CD4-positive, alpha-beta T cell treated with Interleukin-21 for 1 hour (primary cell): ENCODE results near the gene HEATR5A.

Experiments
- DNase-seq: peaks from one replicate; pipeline ENCODE4 v3.0.0-alpha.2; 2020

HEATR5A gene

GRCh38 chr14:31425905-31426304, 5.6 kb upstream of the HEATR5A start:
- no peak for DNase-seq

DNA sequence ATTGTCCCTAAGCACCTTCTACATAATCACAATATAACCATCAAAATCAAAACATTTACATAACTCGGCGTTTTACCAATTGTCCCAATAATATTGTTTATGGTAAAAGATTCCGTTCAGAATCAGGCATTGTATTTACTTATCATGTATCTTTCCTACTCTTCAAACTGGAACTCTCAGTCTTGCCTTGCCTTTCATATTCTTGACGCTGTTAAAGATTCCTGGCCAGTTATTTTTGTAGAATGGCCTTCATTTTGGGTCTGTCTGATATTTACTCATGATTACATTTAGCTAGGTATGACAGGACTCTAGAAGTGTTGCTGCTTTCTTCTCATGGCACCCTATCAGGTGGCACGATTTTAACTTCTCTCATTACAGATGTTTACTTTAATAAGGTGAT, 850 bp upstream of the HEATR5A start:
- no peak for DNase-seq

DNA sequence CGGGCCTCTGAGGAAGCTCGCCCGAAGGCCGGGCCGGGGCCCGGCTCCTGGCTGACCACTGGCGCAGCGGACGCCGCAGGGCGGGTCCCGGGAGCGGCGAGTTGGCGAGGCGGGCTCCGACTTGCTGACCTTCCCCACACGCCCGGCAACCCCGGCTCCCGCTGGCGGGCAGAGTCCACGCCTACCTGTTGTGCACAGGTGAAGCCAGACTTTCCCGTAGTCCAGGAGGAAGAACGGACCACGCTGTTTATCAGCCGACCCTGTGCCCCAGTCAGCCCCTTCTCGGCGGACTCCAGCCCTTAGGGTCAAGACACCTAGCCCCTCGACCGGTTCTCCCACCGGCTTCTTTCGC, 407 bp downstream of the HEATR5A start:
- peak; percentile 12 for DNase-seq

DNA sequence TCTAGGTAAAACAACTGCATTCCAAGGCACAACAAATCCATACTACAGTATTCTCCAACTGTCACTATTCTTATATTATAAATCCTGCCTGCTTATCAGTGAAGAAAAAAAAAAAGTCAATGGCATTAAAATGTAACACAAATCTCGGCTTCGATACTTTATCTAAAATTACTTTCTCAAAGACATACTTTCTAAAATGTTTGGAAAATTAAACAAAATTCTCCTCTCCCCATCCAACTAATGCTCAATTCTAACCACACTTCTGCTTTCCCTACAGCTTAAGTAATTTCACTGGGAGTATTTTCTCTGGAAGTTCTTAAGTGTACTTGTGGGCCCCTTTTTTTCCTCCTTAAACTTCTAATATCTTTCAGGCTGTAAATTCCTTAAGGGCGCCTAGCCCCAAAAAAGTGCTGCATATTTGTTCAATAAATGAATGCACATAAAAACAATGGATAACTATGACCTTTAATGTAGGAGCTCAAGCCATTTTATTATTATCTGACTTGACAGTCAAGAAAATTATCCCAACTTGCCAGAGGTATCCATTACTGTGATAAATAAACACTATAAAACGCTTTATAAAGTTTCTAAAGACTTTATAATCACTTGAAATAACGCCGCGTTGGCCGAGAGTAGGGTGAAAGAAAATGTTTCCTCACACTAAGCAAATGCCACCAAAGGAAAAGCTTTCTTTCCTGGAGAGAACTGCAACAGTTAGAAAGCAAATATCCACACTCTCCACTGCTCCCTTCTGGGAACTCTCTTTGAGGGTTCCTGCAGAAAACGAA, 977 bp downstream of the HEATR5A start:
- peak; percentile 1 for DNase-seq

DNA sequence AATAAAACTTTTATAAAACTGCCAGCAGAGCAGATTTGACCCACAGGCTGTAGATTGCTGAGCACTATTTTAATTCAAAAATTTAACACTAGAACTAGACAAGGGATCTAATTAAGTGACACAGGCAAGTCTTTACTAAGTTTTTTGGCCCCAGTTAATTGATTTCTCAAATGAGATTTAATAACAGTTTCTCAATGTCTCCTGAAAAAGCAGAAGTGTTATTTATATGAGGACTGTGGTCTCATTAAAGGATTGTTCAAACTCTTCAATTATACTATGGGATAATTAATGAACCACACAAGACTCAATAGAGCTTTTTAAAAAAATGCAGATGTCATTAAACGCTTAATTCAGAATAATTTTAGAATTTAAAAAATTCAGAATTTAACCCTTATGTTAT, 1.9 kb downstream of the HEATR5A start:
- DNase-seq, result no peak

DNA sequence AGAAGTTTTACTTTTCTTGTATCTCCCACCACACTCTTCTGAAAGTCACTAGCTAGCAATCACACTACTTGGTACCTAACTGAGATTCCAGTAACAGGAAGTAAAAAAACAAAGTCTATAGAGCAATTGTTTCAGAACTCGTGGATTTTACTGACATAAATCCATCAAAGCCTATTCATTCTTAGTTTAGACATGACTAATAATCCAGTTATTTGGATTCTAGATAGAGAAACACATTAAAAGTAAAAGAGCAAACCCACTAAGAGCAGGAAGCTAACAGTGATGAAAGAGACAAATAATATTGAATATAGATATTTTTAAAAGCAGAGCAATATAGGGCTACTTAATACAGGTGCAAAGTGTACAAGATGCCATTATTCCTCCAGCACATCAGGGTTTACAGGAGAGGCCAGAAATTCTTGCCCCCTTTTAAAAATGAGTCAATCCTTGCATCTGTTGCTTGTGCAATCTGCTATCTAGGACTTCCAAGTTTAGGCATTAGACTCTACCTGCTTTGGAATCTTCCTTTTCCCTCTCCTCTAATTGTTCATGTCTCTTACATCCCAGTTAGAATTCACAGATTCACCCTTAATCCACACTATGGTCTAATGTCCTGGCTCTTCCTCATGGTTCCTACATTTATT, 6.0 kb downstream of the HEATR5A start:
- no peak for DNase-seq

GRCh38 chr14:31411218-31411727, 9.1 kb downstream of the HEATR5A start:
- no peak for DNase-seq

GRCh38 chr14:31410048-31410650, 10.2 kb downstream of the HEATR5A start:
- no peak for DNase-seq

DNA sequence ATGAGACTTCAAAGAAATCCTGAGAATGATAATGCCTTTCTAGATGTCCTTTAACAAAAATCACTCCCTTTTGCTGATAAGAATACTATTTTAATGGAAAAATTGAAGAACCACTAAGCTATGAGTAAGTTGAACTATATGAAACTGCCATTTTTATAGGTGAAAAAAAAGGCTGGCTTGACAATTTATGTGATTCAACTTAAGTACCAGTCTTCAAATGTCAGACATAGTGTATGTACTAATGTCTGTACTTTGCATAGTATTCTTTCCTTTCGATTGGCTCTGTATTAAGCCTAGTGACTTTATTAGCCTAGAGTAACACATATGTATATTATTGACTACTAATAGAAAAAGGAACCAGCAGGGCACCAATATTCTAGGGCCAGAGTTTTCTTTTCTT, 11.9 kb downstream of the HEATR5A start:
- DNase-seq, result no peak

DNA sequence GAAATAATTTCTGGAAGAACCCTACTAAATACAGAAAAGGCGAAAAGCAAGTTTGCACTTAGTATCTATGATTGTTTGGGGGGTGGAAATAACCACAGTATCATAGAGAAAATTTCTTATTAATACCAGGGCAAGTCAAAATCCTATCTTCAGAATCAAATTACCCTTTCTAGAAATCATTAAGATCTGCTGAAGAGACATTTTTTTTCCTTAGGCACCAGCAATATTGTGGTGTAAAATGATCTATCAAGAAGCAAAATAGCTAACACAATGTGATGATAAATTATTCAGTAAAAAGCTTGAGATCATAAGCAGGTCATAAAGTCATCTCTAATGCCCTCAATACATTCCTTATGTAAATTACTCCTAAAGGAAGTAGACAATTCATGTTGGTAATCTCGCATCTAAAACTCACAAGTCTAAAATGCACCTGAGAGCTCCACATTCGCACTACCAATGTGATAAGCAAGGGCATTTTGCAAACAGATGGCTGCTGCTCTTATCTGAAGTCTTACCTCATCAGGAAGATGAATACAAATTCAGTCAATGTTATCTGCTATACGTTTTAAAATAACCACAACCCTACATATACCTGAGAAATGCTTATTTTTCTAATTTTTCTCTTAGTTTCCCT, 14.6 kb downstream of the HEATR5A start:
- no peak for DNase-seq

GRCh38 chr14:31405106-31405505, 15.2 kb downstream of the HEATR5A start:
- no peak for DNase-seq

- no peak for DNase-seq
Observed at GRCh38 chr14:31403707-31404106, 16.6 kb downstream of the HEATR5A start.

DNA sequence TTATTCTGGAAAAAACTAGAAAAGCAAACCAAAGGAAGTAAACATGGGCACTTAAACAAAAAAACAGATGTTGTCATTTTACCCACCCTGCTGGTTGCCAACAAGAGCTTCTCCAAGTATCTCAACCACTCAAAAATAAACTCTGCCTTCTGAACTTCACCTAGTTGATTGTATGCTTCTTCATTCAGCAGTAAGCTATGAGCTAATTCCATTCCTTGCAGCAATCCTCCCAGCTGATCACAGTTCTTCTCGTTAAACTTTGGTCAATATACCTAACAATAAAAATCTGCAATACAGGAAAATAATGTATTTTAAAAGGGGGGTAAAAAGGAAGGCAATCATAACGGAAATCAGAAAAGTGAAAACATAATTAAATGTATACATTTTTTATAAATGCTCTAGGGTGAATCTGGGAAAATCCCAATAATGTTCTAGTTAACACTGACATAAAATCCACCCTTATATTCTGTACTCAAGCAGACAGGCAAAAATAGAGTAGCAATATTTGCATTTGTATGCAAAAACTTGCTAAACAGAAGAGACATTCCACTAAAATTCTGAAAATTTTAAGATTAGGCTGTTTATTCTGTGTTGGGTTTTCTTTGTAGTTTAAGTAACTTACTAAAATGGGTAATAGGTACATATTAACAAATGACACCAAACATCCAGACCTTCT, 17.4 kb downstream of the HEATR5A start:
- no peak for DNase-seq

- no peak for DNase-seq
Observed at GRCh38 chr14:31401369-31401932, 18.9 kb downstream of the HEATR5A start.

GRCh38 chr14:31400031-31400638, 20.2 kb downstream of the HEATR5A start:
- no peak for DNase-seq

DNA sequence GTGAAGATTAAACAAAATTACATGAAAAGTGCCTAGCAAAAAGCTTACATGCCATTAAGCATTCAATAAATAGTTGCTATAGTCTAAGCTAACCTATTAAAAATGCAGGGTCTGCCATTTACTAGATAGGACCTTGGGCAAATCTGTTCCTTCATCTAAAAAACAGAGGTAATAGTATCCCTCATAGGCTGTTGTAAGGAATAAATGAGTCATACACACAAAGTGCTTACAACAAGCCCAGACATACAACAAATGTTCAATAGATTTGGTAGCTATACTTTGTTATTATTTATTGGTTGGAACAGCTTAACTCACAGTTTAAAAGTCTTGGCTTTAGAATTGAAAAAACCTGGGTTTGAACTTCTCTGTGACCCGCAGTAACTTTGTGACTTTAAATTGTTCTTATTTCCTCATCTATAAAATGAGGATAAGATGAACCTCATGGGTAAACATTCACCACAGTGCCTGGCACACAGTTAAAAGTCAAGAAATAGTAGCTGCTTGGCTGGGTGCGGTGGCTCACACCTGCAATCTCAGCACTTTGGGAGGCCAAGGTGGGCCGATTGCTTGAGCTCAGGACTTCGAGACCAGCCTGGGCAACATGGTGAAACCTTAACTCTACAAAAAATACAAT, 24.7 kb downstream of the HEATR5A start:
- DNase-seq, result no peak

GRCh38 chr14:31395119-31395518, 25.2 kb downstream of the HEATR5A start:
- no peak for DNase-seq

DNA sequence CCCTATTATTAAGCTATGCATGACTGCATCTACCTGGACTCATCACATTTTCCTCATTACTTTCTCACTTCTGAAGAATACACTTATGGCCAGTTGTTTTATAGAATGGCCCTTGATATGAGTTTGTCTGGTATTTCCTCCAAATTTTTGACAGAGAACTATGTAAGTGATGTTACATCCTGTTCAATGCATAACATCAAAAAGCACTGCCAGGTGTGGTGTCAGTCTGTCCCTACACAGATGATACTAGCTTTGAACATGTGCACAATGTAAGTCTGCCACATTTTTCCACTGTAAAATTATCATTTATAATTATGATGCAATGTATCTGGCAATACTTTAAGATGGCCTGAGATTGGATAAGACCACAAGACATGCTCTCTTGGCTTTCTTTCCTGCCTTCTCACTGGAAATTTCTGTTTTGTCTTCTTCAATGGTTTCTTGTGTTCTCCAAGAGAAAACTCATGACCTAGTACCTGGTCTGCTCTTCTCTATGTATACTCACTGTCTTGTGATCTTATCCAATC, 28.3 kb downstream of the HEATR5A start:
- DNase-seq, result no peak

- DNase-seq, result no peak
Observed at GRCh38 chr14:31391473-31391872, 28.9 kb downstream of the HEATR5A start.

GRCh38 chr14:31389946-31390345, 30.4 kb downstream of the HEATR5A start:
- no peak for DNase-seq

DNA sequence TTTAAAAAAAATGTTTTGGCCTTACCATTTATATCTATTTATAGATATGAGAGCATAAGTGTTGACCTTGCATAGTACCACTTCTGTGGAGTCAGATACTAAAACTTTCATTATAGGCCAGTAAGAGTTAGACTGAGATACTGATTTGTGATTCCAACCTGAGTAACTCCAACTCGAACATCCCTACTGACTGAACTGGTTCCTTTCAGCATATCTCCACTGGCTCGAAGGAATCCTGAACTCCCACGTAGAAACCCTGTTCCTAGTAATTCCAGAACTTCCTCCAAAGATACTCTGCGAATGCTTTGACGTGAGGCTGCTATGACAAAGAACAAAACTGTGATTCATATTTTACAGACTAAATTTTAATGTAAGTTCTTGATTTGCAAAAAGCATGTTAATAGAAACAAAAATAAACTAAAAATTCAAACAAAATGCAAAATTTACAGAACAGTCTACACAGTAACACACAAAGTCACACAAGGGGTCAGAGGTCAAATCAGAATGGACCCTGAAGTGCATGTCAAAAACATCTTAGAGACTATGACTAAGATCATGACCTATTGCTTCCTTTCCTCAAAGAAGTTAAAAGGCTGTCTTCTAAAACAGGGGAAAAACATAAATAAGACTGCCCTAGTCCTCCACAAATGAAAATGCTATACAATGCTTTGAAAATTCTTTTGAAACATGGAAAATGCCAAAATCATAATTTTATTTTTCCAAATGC, 31.5 kb downstream of the HEATR5A start:
- no peak for DNase-seq
